ENCODE measurements around the gene STRADB.

STRADB gene

DNA sequence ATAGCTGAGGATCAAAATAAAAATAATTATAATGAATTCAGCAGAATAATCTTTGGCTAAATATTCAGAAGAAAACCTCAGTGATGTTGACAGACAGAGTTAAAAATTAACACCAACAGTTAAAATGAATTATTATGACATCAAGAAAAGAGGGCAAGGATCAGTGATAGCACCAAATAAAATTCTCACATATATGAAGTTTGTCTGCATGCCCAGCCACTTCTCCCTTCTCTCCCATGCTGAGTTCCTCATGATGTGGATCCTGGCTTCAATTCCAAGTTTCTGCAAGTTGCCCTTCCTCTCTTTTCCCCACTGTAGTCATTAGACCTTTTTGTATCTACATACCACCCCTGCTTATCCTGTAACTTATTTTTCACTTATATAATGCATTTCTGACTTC, 6.8 kb downstream of the STRADB start:
- ChIA-PET CTCF (no interaction called here), POLR2A (no interaction called here)
- no peaks in the 10 kb centered on the region for H3K9me3 ChIP-seq (ENCODE audit: control insufficient read depth, insufficient read depth, low read depth, low read length)
- TF ChIP-seq ZNF324 (tag by site-specific recombination; IDR thresholded peaks at IDR 0.05) (no peak), ZNF391 (tag by site-specific recombination; IDR thresholded peaks at IDR 0.05; ENCODE audit: borderline replicate concordance, low read depth) (no peak), ZNF423 (tag by site-specific recombination; IDR thresholded peaks at IDR 0.05) (no peak), ZNF585B (tag by site-specific recombination; IDR thresholded peaks at IDR 0.05) (no peak), ZNF785 (tag by site-specific recombination; IDR thresholded peaks at IDR 0.05) (no peak), ELK4 (IDR thresholded peaks at IDR 0.05; ENCODE audit: borderline replicate concordance, low read depth, low read length) (no peak), ZFP37 (tag by site-specific recombination; IDR thresholded peaks at IDR 0.05) (no peak), HOXA7 (CRISPR knock-in tag; IDR thresholded peaks at IDR 0.05; ENCODE audit: borderline replicate concordance) (no peak), ZNF701 (tag by site-specific recombination; IDR thresholded peaks at IDR 0.05) (no peak), ZNF140 (tag by site-specific recombination; IDR thresholded peaks at IDR 0.05) (no peak), ZNF174 (tag by site-specific recombination; IDR thresholded peaks at IDR 0.05) (no peak)
- TF ChIP-seq, protein P1, sequence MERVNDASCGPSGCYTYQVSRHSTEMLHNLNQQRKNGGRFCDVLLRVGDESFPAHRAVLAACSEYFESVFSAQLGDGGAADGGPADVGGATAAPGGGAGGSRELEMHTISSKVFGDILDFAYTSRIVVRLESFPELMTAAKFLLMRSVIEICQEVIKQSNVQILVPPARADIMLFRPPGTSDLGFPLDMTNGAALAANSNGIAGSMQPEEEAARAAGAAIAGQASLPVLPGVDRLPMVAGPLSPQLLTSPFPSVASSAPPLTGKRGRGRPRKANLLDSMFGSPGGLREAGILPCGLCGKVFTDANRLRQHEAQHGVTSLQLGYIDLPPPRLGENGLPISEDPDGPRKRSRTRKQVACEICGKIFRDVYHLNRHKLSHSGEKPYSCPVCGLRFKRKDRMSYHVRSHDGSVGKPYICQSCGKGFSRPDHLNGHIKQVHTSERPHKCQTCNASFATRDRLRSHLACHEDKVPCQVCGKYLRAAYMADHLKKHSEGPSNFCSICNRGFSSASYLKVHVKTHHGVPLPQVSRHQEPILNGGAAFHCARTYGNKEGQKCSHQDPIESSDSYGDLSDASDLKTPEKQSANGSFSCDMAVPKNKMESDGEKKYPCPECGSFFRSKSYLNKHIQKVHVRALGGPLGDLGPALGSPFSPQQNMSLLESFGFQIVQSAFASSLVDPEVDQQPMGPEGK (tag by site-specific recombination; IDR thresholded peaks at IDR 0.05) = no peak
- TF ChIP-seq, protein P2, sequence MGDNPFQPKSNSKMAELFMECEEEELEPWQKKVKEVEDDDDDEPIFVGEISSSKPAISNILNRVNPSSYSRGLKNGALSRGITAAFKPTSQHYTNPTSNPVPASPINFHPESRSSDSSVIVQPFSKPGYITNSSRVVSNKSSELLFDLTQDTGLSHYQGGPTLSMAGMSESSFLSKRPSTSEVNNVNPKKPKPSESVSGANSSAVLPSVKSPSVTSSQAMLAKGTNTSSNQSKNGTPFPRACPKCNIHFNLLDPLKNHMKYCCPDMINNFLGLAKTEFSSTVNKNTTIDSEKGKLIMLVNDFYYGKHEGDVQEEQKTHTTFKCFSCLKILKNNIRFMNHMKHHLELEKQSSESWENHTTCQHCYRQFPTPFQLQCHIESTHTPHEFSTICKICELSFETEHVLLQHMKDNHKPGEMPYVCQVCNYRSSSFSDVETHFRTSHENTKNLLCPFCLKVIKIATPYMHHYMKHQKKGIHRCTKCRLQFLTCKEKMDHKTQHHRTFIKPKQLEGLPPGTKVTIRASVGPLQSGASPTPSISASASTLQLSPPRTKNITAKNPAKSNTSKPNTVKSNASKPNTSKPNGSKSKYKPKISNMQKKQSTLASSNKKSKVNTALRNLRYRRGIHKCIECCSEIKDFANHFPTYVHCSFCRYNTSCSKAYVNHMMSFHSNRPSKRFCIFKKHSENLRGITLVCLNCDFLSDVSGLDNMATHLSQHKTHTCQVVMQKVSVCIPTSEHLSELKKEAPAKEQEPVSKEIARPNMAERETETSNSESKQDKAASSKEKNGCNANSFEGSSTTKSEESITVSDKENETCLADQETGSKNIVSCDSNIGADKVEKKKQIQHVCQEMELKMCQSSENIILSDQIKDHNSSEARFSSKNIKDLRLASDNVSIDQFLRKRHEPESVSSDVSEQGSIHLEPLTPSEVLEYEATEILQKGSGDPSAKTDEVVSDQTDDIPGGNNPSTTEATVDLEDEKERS (tag by site-specific recombination; IDR thresholded peaks at IDR 0.05) = no peak
- H3K27ac ChIP-seq (ENCODE audit: extremely low read depth, low read depth, low read length) = no peak overlapping the region
- H3K4me3 ChIP-seq (ENCODE audit: low read depth, low read length) = no peak overlapping the region
- H3K36me3 ChIP-seq (ENCODE audit: control insufficient read depth in 2 of 2, insufficient read depth in 1 of 2, low read length in 2 of 2) = peaks cover 20 to 47% of the 10 kb centered on the region in 2 experiments
- H3K4me1 ChIP-seq (ENCODE audit: control insufficient read depth, insufficient read depth, low read length) = no peaks in the 10 kb centered on the region

GRCh38 chr2:201460532-201460931, 9.0 kb downstream of the STRADB start:
- POLR2A ChIA-PET = no interaction called here

DNA sequence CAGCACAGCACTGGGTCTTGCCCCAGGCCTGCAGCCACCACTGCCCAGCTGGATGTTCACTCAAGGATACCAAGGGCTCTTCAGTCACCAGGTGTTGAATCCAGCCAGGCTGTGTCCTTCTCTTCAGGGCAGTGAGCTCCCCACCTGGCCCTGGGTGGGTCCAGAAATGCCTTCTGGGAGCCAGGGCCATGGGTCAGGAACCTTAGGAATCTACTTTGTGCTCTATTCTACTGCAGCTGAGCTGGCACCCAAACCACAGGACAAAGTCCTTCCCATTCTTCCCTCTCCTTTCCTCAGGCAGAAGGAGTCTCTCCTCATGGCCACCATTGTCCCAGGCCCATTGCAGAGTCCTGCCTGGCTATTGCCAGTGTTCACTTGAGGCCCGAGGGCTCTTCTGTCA, 13.0 kb downstream of the STRADB start:
- CTCF ChIA-PET = no interaction called here
- TF ChIP-seq ZNF626 (tag by site-specific recombination; IDR thresholded peaks at IDR 0.05) = no peak
- TF ChIP-seq, protein P3, sequence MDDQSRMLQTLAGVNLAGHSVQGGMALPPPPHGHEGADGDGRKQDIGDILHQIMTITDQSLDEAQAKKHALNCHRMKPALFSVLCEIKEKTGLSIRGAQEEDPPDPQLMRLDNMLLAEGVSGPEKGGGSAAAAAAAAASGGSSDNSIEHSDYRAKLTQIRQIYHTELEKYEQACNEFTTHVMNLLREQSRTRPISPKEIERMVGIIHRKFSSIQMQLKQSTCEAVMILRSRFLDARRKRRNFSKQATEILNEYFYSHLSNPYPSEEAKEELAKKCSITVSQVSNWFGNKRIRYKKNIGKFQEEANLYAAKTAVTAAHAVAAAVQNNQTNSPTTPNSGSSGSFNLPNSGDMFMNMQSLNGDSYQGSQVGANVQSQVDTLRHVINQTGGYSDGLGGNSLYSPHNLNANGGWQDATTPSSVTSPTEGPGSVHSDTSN (CRISPR knock-in tag; IDR thresholded peaks at IDR 0.05) = no peak
- TF ChIP-seq MYNN (tag by site-specific recombination; IDR thresholded peaks at IDR 0.05; ENCODE audit: borderline replicate concordance) = no peak
- no peak for TF ChIP-seq HOXD13 (CRISPR knock-in tag; IDR thresholded peaks at IDR 0.05; ENCODE audit: borderline replicate concordance)
- TF ChIP-seq ZNF785 (tag by site-specific recombination; IDR thresholded peaks at IDR 0.05) = no peak
- TF ChIP-seq OSR2 (tag by site-specific recombination; IDR thresholded peaks at IDR 0.05) = no peak
- no peak for TF ChIP-seq ZBTB20 (tag by site-specific recombination; IDR thresholded peaks at IDR 0.05)
- no peak for TF ChIP-seq KLF8 (tag by site-specific recombination; IDR thresholded peaks at IDR 0.05)
- TF ChIP-seq ZNF704 (tag by site-specific recombination; IDR thresholded peaks at IDR 0.05) = no peak
- no peak for TF ChIP-seq ZNF560 (tag by site-specific recombination; IDR thresholded peaks at IDR 0.05; ENCODE audit: borderline replicate concordance)
- H3K27ac ChIP-seq (ENCODE audit: extremely low read depth, low read depth, low read length) = no peak overlapping the region

More at GRCh38 chr2:201460532-201460931, 9.0 kb downstream of the STRADB start:
- TF ChIP-seq ZNF76 (tag by site-specific recombination; IDR thresholded peaks at IDR 0.05; ENCODE audit: borderline replicate concordance, low read depth) (no peak), ZNF146 (tag by site-specific recombination; IDR thresholded peaks at IDR 0.05) (peak; percentile 56; the same call in 1 of the 2 replicates)
- Histone ChIP-seq H3K9me3 (ENCODE audit: control insufficient read depth, insufficient read depth, low read depth, low read length) (no peaks in the 10 kb centered on the region), H3K27ac (ENCODE audit: extremely low read depth, low read depth, low read length) (no peak overlapping the region), H3K36me3 (ENCODE audit: control insufficient read depth in 2 of 2, insufficient read depth in 1 of 2, low read length in 2 of 2) (peaks cover 16 to 60% of the 10 kb centered on the region in 2 experiments), H3K4me3 (ENCODE audit: low read depth, low read length) (no peak overlapping the region), H3K4me1 (ENCODE audit: control insufficient read depth, insufficient read depth, low read length) (no peaks in the 10 kb centered on the region)
- CTCF ChIA-PET = interaction anchor here (1.5 kb wide), 1 partner anchor 228 kb away, joined by 6 read pairs; no protein-coding TSS in a partner anchor

More for the DNA sequence above, 13.0 kb downstream of the STRADB start:
- POLR2A ChIA-PET = interaction anchor here (2.4 kb wide), 1 partner anchor 13 kb away, joined by 11 read pairs; the partner anchor contains the start of genes STRADB and TRAK2
- Histone ChIP-seq H3K9me3 (ENCODE audit: control insufficient read depth, insufficient read depth, low read depth, low read length) (no peaks in the 10 kb centered on the region), H3K4me1 (ENCODE audit: control insufficient read depth, insufficient read depth, low read length) (peaks cover 2% of the 10 kb centered on the region; the same call in 1 of the 2 replicates), H3K4me3 (ENCODE audit: low read depth, low read length) (no peak overlapping the region), H3K36me3 (ENCODE audit: control insufficient read depth in 2 of 2, insufficient read depth in 1 of 2, low read length in 2 of 2) (peaks cover 10 to 60% of the 10 kb centered on the region in 2 experiments)
